ENCODE measurements around the gene GYS1. TPM values are rescaled to one million over a fixed set of nuclear protein-coding genes. Genes with fewer than 3 reads are reported as not detected.

Gene GYS1
- total RNA-seq, 1 donor from 2014 or later = 40.0 TPM

DNA sequence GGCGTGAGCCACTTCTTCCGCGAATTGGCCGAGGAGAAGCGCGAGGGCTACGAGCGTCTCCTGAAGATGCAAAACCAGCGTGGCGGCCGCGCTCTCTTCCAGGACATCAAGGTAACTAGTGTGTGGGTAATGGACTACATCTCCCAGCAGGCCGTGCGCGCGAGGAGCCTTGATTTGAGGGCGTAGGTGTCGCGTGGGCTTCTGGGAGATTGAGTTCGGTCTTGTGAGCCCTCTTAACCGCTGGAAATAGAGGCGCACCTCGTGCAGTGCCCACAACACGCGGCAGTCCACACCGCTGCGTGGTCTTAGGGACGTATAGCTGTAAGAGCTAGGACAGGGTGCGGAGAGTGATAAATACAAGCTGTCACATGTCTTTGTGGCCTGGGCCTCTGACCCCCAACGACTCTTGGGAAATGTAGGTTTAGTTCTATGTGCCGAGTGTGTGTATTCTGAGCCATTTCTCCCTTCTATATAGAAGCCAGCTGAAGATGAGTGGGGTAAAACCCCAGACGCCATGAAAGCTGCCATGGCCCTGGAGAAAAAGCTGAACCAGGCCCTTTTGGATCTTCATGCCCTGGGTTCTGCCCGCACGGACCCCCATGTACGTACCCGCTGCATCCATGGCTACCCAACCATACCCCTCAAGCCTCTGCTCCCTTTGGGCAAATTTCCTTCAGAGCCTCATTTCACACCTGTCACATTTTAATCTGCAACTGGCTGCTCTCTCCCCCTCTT lies 27.1 kb downstream of the GYS1 start:
- DNase-seq (ENCODE audit: extremely low read depth, low read depth, low spot score) = no peak

DNA sequence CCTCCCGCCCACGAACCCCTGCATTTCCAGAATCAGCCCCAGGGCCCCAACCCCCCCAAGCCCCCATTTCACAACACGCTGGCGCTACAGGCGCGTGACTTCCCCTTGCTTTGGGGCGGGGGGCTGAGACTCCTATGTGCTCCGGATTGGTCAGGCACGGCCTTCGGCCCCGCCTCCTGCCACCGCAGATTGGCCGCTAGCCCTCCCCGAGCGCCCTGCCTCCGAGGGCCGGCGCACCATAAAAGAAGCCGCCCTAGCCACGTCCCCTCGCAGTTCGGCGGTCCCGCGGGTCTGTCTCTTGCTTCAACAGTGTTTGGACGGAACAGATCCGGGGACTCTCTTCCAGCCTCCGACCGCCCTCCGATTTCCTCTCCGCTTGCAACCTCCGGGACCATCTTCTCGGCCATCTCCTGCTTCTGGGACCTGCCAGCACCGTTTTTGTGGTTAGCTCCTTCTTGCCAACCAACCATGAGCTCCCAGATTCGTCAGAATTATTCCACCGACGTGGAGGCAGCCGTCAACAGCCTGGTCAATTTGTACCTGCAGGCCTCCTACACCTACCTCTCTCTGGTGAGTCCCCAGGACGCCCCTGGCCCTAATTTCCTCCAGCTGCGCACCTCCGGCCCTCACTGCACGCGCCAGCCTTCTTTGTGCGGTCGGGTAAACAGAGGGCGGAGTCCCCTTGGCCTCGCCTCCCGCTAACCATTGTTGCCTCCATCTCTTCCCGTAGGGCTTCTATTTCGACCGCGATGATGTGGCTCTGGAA lies 27.9 kb downstream of the GYS1 start, which contains the start of gene FTL:
Gene FTL (plus strand): TSS at position 270 of the 766 bp plus-strand sequence. CDS start 199 bp downstream, at position 469.
- no peak for DNase-seq (ENCODE audit: extremely low read depth, low read depth, low spot score)

- DNase-seq (ENCODE audit: extremely low read depth, low read depth, low spot score) = no peak
These were observed 28.7 kb downstream of the GYS1 start for GRCh38 chr19:48964205-48965039.

- DNase-seq (ENCODE audit: extremely low read depth, low read depth, low spot score) = no peak
These were observed 29.5 kb downstream of the GYS1 start for GRCh38 chr19:48963371-48964204.

- DNase-seq (ENCODE audit: extremely low read depth, low read depth, low spot score) = no peak
These were observed 30.3 kb downstream of the GYS1 start for GRCh38 chr19:48962849-48963165.

- DNase-seq (ENCODE audit: extremely low read depth, low read depth, low spot score) = no peak
These were observed 30.9 kb downstream of the GYS1 start for GRCh38 chr19:48962029-48962848.

DNA sequence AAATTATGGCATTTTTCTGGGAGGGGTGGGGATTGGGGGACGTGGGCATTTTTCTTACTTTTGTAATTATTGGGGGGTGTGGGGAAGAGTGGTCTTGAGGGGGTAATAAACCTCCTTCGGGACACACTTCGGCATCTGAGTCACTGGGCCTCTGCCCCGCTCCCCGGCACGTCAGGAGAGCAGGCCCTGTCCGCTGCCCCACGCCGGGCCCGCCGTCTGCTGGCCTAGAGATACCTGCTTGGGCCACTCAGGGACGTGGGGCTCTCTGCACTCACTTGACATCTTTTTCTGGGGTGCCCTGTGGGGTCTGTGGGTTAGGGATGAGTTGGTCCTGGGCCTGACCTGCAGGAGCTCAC lies 31.5 kb downstream of the GYS1 start:
- no peak for DNase-seq (ENCODE audit: extremely low read depth, low read depth, low spot score)

DNA sequence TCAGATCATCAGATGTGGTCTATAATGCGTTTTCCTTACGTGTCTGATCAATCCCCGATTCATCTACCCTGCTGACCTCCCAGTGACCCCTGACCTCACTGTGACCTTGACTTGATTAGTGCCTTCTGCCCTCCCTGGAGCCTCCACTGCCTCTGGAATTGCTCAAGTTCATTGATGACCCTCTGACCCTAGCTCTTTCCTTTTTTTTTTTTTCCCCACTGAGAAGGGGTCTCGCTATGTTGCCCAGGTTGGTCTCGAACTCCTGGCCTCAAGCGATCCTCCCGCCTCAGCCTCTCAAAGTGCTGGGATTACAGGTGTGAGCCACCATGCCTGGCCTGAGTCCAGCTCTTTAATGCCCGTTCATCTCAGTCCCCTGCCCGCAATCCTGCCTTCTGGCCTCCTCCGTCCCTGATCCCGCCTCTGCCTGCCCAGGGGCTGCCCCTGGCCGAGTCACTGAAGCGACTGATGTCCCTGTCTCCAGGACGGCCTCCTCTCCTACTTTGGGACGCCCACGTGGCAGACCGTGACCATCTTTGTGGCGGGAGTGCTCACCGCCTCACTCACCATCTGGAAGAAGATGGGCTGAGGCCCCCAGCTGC lies 32.0 kb downstream of the GYS1 start:
- DNase-seq (ENCODE audit: extremely low read depth, low read depth, low spot score) = no peak

GRCh38 chr19:48959341-48960239 lies 33.5 kb downstream of the GYS1 start:
- DNase-seq (ENCODE audit: extremely low read depth, low read depth, low spot score) = no peak

- DNase-seq (ENCODE audit: extremely low read depth, low read depth, low spot score) = no peak
These were observed 35.1 kb downstream of the GYS1 start for GRCh38 chr19:48958006-48958405.

GRCh38 chr19:48955308-48955958 lies 37.7 kb downstream of the GYS1 start:
- DNase-seq (ENCODE audit: extremely low read depth, low read depth, low spot score) = no peak

GRCh38 chr19:48954595-48955307 lies 38.4 kb downstream of the GYS1 start, which contains the start of gene BAX:
Gene BAX (plus strand): TSS chr19:48954875. CDS start chr19:48954929, 54 bp downstream.
- DNase-seq (ENCODE audit: extremely low read depth, low read depth, low spot score) = no peak

DNA sequence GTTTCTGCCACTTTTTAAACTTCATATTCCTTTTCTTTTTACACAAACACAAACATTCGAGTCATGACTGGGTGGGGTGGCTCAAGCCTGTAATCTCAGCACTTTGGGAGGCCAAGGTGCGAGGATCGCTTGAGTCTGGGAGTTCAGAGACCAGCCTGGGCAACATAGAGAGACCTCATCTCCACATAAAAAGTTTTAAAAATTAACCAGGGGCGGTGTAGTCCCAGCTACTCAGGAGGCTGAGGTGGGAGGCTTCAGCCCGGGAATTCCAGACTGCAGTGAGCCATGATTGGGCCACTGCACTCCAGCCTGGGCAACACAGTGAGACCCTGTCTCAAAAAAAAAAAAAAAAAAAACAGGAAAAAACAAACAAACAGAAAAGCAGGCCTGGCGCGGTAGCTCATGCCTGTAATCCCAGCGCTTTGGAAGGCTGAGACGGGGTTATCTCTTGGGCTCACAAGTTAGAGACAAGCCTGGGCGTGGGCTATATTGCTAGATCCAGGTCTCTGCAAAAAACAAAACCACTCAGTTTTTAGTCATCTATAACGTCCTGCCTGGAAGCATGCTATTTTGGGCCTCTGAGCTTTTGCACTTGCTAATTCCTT lies 39.0 kb downstream of the GYS1 start:
- DNase-seq (ENCODE audit: extremely low read depth, low read depth, low spot score) = no peak

DNA sequence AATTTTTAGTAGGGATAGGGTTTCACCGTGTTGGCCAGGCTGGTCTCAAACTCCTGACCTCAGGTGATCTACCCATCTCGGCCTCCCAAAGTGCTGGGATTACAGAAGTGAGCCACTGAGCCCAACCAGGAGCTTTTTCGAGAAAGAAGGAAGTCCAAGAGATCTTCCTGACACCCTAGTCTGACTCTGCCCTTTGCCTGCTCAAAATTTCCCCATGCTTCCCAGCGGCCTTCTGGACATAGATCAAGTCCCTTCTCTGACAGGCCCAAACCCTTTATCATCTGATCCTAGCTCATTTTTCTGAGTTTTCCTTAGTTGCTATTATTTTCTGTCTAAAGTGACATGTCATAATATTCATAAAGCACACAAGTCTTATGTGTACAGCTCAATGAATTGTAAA lies 40.0 kb downstream of the GYS1 start:
- no peak for DNase-seq (ENCODE audit: extremely low read depth, low read depth, low spot score)

DNA sequence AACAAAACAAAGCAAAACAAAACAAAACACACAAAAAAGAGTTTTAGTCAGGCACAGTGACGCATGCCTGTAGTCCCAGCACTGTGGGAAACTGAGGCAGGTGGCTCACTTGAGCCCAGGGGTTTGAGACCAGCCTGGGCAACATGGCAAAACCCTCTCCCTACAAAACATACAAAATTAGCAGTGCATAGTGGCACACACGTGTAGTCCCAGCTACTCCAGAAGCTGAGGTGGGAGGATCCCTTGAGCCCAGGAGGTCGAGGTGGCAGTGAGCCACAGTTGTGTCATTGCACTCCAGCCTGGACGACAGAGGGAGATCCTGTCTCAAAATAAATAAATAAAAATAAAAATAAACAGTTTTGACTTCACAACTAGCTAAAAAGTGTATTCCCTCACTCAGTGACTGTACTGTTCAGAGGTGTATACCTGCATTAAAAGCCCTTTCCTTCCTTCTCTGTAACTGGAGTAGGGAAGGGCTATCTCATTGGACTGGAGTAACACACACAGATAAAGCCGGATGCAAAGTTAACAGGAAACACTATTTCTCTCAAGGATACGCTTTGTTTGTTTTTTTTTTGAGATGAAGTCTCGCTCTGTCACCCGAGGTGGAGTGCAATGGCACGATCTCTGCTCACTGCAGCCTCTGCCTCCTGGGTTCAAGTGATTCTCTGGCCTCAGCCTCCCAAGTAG lies 42.1 kb downstream of the GYS1 start:
- DNase-seq (ENCODE audit: extremely low read depth, low read depth, low spot score) = no peak

GRCh38 chr19:48950159-48950558 lies 43.0 kb downstream of the GYS1 start:
- DNase-seq (ENCODE audit: extremely low read depth, low read depth, low spot score) = no peak

Measured in glomerular endothelial cell (primary cell).